ENCODE results near the gene YWHAB. TPM values are rescaled to one million over a fixed set of nuclear protein-coding genes. Genes with fewer than 3 reads are reported as not detected.

The YWHAB gene
- total and polyA plus RNA-seq, 2 donors (not counting 3 experiments of a cell fraction or from before 2014, with no cell fraction given), result 65.9 to 255 TPM

DNA sequence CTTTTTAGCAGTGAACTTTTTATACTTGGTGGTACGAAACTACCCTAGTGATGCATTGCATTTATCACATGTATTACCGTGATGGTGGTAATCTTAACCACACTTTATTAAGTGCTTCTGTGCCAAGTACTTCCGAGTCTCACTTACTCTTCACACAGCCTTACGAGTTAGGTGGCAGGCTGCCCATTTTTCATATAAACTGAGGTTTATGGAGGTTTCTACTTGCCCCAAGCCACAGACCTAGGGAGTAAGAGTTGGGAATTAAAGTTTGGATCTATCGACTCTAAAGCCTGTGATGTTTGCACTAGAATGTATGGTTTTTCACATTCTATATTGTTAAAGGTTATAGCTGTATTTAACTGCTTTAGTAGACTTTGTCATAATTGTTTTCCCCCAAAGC lies 18.9 kb downstream of the YWHAB start:
- dilution Hi-C loops (cut with MboI; ENCODE audit: extremely low pct_ligation_motif_present, low sequenced_read_pairs) (no loop called here), intact Hi-C loops (cut with micrococcal nuclease) (no loop called here)
- Histone ChIP-seq H3K9me1 (replicated peaks; ENCODE audit: control insufficient read depth, extremely low read depth, insufficient read depth, low read length) (no peaks in the 10 kb centered on the region), H3K4me3 (replicated peaks in 1 of 3; ENCODE audit: insufficient read depth in 1 of 3, low read depth in 1 of 3, low read length in 3 of 3) (no peak overlapping the region), H2AFZ (ENCODE audit: low read depth, low read length) (no peak overlapping the region), H3K79me2 (ENCODE audit: control insufficient read depth, insufficient read depth, low read length) (peaks cover 41% of the 10 kb centered on the region), H3K27me3 (ENCODE audit: control insufficient read depth in 2 of 2, insufficient read depth in 2 of 2, low read length in 2 of 2) (no peaks in the 10 kb centered on the region), H4K20me1 (replicated peaks; ENCODE audit: control insufficient read depth, extremely low read depth, insufficient read depth, low read length) (peaks cover 12% of the 10 kb centered on the region), H3K27ac (ENCODE audit: insufficient read depth, low read depth, low read length) (no peak overlapping the region), H3K9me3 (replicated peaks; ENCODE audit: control insufficient read depth, insufficient read depth, low read length) (no peaks in the 10 kb centered on the region), H3K36me3 (ENCODE audit: control insufficient read depth in 2 of 2, extremely low read depth in 1 of 2, insufficient read depth in 2 of 2, low read length in 2 of 2) (peaks cover 21 to 34% of the 10 kb centered on the region in 2 experiments), H3K4me1 (ENCODE audit: control insufficient read depth, extremely low read depth, insufficient read depth, low read length) (peaks cover 13% of the 10 kb centered on the region), H3K4me2 (ENCODE audit: insufficient read depth, low read length) (no peak overlapping the region), H3K9ac (replicated peaks; ENCODE audit: extremely low read depth, insufficient read depth, low read length) (no peak overlapping the region)
- DNase-seq (ENCODE audit: low read depth, low spot score), result no peak
- no peak for FAIRE-seq
- no peak for TF ChIP-seq POLR2AphosphoS5 (IDR thresholded peaks at IDR 0.05; ENCODE audit: insufficient read depth, low read depth, low read length)
- TF ChIP-seq MAX (IDR thresholded peaks at IDR 0.05; ENCODE audit: insufficient read depth, insufficient read length), result no peak
- TF ChIP-seq CTCF (IDR thresholded peaks at IDR 0.05; ENCODE audit: extremely low read depth in 1 of 2, insufficient read depth in 1 of 2, low read depth in 1 of 2, low read length in 2 of 2), result no peak
- no peak for TF ChIP-seq MYC (IDR thresholded peaks at IDR 0.05; ENCODE audit: low read depth, low read length)
- no peak for TF ChIP-seq JUN (IDR thresholded peaks at IDR 0.05; ENCODE audit: borderline replicate concordance, insufficient read depth, insufficient read length, low read depth)
- TF ChIP-seq POLR2A (IDR thresholded peaks at IDR 0.05; ENCODE audit: low read depth, low read length), result no peak
- no peak for TF ChIP-seq EZH2 (IDR thresholded peaks at IDR 0.05; ENCODE audit: borderline replicate concordance, low read depth, low read length, severe bottlenecking)
- TF ChIP-seq FOS (IDR thresholded peaks at IDR 0.05; ENCODE audit: borderline replicate concordance, insufficient read depth, low read length), result no peak
- TF ChIP-seq GATA2 (IDR thresholded peaks at IDR 0.05; ENCODE audit: insufficient read depth, insufficient read length, low read depth, low read length), result no peak
- BruUV-seq (replicated peaks), result no TSS peak
- ChIA-PET CTCF (interaction anchor here (1.3 to 1.5 kb wide), 2 partner anchors 11 to 20 kb away, joined by 3 to 4 read pairs; no protein-coding TSS in a partner anchor), POLR2A (no interaction called here)
